ENCODE results near the gene ILF2. TPM values are rescaled to one million over a fixed set of nuclear protein-coding genes. Genes with fewer than 3 reads are reported as not detected.

ILF2 gene
- polyA plus RNA-seq, 1 of the 3 experiments (the other 2 are of a cell fraction), result 189 TPM

DNA sequence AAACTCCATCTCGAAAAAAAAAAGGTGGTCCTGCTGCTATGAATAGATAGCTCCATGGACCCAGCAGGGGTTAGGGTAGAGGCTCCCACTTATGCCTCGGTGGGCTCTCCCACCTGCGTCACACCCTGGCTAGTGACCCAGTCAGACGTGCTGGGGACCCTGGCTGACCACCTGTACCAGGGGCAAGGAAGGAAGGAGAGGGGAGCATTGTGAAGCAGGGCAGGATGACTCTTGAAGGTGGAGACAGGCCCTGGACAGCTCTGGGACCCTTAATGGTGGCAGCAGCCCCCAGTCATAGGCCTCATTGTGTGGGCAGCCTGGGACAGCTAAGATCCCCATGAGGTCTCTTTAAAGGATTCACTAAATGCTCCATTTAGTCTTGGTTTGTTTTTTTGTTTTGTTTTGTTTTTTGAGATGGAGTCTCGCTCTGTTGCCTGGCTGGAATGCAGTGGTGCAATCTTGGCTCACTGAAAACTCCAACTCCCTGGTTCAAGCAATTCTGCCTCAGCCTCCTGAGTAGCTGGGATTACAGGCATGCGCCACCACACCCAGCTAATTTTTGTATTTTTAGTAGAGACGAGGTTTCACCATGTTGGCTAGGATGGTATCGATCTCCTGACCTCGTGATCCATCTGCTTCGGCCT is 22.7 kb downstream of the ILF2 start:
- ChIA-PET CTCF (interaction anchor here (0.8 to 1.5 kb wide), 5 partner anchors 11 to 80 kb away, joined by 3 to 4 read pairs (median 3); no protein-coding TSS in a partner anchor), POLR2A (interaction anchor here (1.0 to 6.4 kb wide), 3 partner anchors 8 to 14 kb away, joined by 4 to 32 read pairs (median 5); partner anchors contain the start of gene CHTOP)
- Histone ChIP-seq H2AFZ (ENCODE audit: low read depth) (no peak overlapping the region), H3F3A (replicated peaks; ENCODE audit: insufficient read depth) (peaks cover 22% of the 10 kb centered on the region), H3K9me2 (no peaks in the 10 kb centered on the region), H3K4me1 (ENCODE audit: control insufficient read depth in 1 of 2, insufficient read depth in 2 of 2, low read depth in 1 of 2, low read length in 1 of 2) (peaks cover 0 to 10% of the 10 kb centered on the region in 2 experiments; a peak in 1 of 4 replicates), H3K4me3 (ENCODE audit: low read depth in 2 of 2, low read length in 1 of 2) (no peak overlapping the region), H3K27ac (ENCODE audit: low read depth in 2 of 2, low read length in 1 of 2) (no peak overlapping the region), H3K9ac (no peak overlapping the region), H3K36me3 (replicated peaks in 1 of 2; ENCODE audit: control insufficient read depth in 1 of 2, insufficient read depth in 2 of 2, low read length in 1 of 2) (peaks cover 31 to 35% of the 10 kb centered on the region in 2 experiments), H3K4me2 (no peak overlapping the region), H3K27me3 (ENCODE audit: insufficient read depth) (no peaks in the 10 kb centered on the region), H3K79me2 (ENCODE audit: insufficient read depth) (peaks cover 8% of the 10 kb centered on the region; the same call in 1 of the 2 replicates), H3K9me3 (no peaks in the 10 kb centered on the region), H4K20me1 (ENCODE audit: insufficient read depth) (no peaks in the 10 kb centered on the region)
- no peak for DNase-seq
- 86% methylated on average over 10 of the region's 10 CpGs for WGBS (ENCODE audit: low lambda C conversion rate)
- no peak for TF ChIP-seq MEF2A (IDR thresholded peaks at IDR 0.05; ENCODE audit: borderline replicate concordance, low read depth)
- TF ChIP-seq, protein P1, sequence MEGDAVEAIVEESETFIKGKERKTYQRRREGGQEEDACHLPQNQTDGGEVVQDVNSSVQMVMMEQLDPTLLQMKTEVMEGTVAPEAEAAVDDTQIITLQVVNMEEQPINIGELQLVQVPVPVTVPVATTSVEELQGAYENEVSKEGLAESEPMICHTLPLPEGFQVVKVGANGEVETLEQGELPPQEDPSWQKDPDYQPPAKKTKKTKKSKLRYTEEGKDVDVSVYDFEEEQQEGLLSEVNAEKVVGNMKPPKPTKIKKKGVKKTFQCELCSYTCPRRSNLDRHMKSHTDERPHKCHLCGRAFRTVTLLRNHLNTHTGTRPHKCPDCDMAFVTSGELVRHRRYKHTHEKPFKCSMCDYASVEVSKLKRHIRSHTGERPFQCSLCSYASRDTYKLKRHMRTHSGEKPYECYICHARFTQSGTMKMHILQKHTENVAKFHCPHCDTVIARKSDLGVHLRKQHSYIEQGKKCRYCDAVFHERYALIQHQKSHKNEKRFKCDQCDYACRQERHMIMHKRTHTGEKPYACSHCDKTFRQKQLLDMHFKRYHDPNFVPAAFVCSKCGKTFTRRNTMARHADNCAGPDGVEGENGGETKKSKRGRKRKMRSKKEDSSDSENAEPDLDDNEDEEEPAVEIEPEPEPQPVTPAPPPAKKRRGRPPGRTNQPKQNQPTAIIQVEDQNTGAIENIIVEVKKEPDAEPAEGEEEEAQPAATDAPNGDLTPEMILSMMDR (IDR thresholded peaks at IDR 0.05), result no peak

DNA sequence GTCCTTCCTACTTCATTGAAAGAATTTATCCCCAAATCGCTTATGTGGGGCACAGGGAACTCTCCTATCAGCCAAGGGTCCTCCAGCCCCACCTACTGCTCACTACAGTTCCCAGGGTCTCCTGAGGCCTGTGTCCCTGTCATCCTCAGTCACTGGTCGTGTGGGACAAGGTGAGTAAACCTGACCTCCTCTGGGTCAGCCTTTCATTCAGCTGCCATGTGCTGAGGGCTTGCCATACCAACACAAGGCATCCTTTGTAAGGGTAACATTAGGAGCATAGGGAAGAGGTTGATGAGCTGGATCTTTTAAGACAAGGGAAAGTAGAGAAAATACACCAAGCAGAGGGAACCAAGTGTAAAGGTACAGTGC is 23.5 kb downstream of the ILF2 start:
- H3K36me3 ChIP-seq (replicated peaks in 1 of 2; ENCODE audit: control insufficient read depth in 1 of 2, insufficient read depth in 2 of 2, low read length in 1 of 2), result peaks cover 38 to 43% of the 10 kb centered on the region in 2 experiments
- peaks cover 16% of the 10 kb centered on the region for H3K79me2 ChIP-seq (ENCODE audit: insufficient read depth)
- POLR2A ChIA-PET, result interaction anchor here (1.0 to 6.4 kb wide), 3 partner anchors 8 to 13 kb away, joined by 4 to 32 read pairs (median 5); partner anchors contain the start of gene CHTOP
- peaks cover 0 to 10% of the 10 kb centered on the region in 2 experiments; a peak in 1 of 4 replicates for H3K4me1 ChIP-seq (ENCODE audit: control insufficient read depth in 1 of 2, insufficient read depth in 2 of 2, low read depth in 1 of 2, low read length in 1 of 2)
- no peaks in the 10 kb centered on the region for H3K9me3 ChIP-seq
- no peak overlapping the region for H3K4me3 ChIP-seq (ENCODE audit: low read depth in 2 of 2, low read length in 1 of 2)
- H3K27ac ChIP-seq (ENCODE audit: low read depth in 2 of 2, low read length in 1 of 2), result no peak overlapping the region
- DNase-seq, result no peak
- no peak for TF ChIP-seq CHD2 (IDR thresholded peaks at IDR 0.05; ENCODE audit: low read length, partially characterized antibody)
- peak; percentile 47; the same call in 1 of the 2 replicates for TF ChIP-seq POLR2AphosphoS5 (IDR thresholded peaks at IDR 0.05; ENCODE audit: low read depth, low read length)
- TF ChIP-seq RXRA (IDR thresholded peaks at IDR 0.05; ENCODE audit: borderline replicate concordance, low read depth), result no peak
- no peak for TF ChIP-seq TEAD4 (IDR thresholded peaks at IDR 0.05; ENCODE audit: borderline replicate concordance, insufficient read depth)
- TF ChIP-seq, protein P2, sequence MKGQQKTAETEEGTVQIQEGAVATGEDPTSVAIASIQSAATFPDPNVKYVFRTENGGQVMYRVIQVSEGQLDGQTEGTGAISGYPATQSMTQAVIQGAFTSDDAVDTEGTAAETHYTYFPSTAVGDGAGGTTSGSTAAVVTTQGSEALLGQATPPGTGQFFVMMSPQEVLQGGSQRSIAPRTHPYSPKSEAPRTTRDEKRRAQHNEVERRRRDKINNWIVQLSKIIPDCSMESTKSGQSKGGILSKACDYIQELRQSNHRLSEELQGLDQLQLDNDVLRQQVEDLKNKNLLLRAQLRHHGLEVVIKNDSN (IDR thresholded peaks at IDR 0.05; ENCODE audit: borderline replicate concordance, low read depth), result no peak
- TF ChIP-seq RFX5 (IDR thresholded peaks at IDR 0.05; ENCODE audit: low read length), result no peak
- TF ChIP-seq FOXM1 (IDR thresholded peaks at IDR 0.05; ENCODE audit: low read depth), result no peak
- TF ChIP-seq, protein P3, sequence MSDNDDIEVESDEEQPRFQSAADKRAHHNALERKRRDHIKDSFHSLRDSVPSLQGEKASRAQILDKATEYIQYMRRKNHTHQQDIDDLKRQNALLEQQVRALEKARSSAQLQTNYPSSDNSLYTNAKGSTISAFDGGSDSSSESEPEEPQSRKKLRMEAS (IDR thresholded peaks at IDR 0.05; ENCODE audit: low read depth), result no peak
- TF ChIP-seq, protein P4, sequence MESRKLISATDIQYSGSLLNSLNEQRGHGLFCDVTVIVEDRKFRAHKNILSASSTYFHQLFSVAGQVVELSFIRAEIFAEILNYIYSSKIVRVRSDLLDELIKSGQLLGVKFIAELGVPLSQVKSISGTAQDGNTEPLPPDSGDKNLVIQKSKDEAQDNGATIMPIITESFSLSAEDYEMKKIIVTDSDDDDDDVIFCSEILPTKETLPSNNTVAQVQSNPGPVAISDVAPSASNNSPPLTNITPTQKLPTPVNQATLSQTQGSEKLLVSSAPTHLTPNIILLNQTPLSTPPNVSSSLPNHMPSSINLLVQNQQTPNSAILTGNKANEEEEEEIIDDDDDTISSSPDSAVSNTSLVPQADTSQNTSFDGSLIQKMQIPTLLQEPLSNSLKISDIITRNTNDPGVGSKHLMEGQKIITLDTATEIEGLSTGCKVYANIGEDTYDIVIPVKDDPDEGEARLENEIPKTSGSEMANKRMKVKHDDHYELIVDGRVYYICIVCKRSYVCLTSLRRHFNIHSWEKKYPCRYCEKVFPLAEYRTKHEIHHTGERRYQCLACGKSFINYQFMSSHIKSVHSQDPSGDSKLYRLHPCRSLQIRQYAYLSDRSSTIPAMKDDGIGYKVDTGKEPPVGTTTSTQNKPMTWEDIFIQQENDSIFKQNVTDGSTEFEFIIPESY (IDR thresholded peaks at IDR 0.05; ENCODE audit: borderline replicate concordance, low read depth), result no peak
- CTCF ChIA-PET, result interaction anchor here (0.8 to 1.4 kb wide), 3 partner anchors 12 to 79 kb away, joined by 3 to 4 read pairs (median 3); no protein-coding TSS in a partner anchor
- H3K9me2 ChIP-seq, result no peaks in the 10 kb centered on the region
- H2AFZ ChIP-seq (ENCODE audit: low read depth), result no peak overlapping the region
- 95% methylated on average over 2 of the region's 2 CpGs for WGBS (ENCODE audit: low lambda C conversion rate)
- no peak overlapping the region for H3K4me2 ChIP-seq
- no peaks in the 10 kb centered on the region for H4K20me1 ChIP-seq (ENCODE audit: insufficient read depth)
- H3K27me3 ChIP-seq (ENCODE audit: insufficient read depth), result no peaks in the 10 kb centered on the region
- peaks cover 28% of the 10 kb centered on the region for H3F3A ChIP-seq (replicated peaks; ENCODE audit: insufficient read depth)
- no peak overlapping the region for H3K9ac ChIP-seq

All from SK-N-SH (cell line).